B cell (primary cell): Measurements from ENCODE around the gene VIPAS39. TPM values are rescaled to one million over a fixed set of nuclear protein-coding genes. Genes with fewer than 3 reads are reported as not detected.

Experiments
- ATAC-seq: fragments of 200-7000 bp; cut with Tn5 transposase; one replicate; pipeline ENCODE4 v1.10.0; 2021; ENCODE audit warnings: low read depth, mild to moderate bottlenecking, moderate number of reproducible peaks, moderate library complexity
- CTCF ChIA-PET: fragments of 350-600 bp; sonication (Branson Sonifier 250); formaldehyde crosslinking; loops from one replicate; lab custom pipeline; 2021; ENCODE audit warnings: antibody characterized with exemption, inconsistent platforms; lab: Charles Lee
- POLR2A ChIA-PET: fragments of 350-600 bp; sonication (Branson Sonifier 250); formaldehyde crosslinking; loops from one replicate; lab custom pipeline; 2021; ENCODE audit warnings: antibody characterized with exemption; lab: Charles Lee
- DNase-seq: peaks from one replicate; pipeline ENCODE4 v3.0.0; 2013
- H2AFZ ChIP-seq: 2 replicates; pipeline ENCODE4 v1.6.1; 2012; ENCODE audit warnings: mild to moderate bottlenecking, low read depth, low read length; ENCODE audit not compliant: insufficient read depth, poor library complexity, severe bottlenecking
- H3K27ac ChIP-seq, 2 donors: 1 replicate in 1 of 2; 2 replicates in 1 of 2; pipeline ENCODE4 v1.5.1; 2012 to 2013; ENCODE audit warnings: low read length in 2 of 2, mild to moderate bottlenecking in 2 of 2, moderate library complexity in 1 of 2
- H3K27me3 ChIP-seq, 4 experiments: fragments of 200-600 bp in 1 of 4; sonication (generic) in 1 of 4; replicated peaks in 1 of 4; 1 replicate in 2 of 4; 2 replicates in 2 of 4; pipeline versions ENCODE4 v1.6.1 to v1.7.0; 2013 to 2016; ENCODE audit warnings: low read length in 3 of 4, mild to moderate bottlenecking in 2 of 4, mixed read lengths in 1 of 4, moderate library complexity in 1 of 4; ENCODE audit not compliant: insufficient read depth in 4 of 4, control insufficient read depth in 3 of 4; ENCODE audit errors: control extremely low read depth in 1 of 4
- H3K36me3 ChIP-seq, 2 experiments: replicated peaks in 1 of 2; 1 replicate in 1 of 2; 2 replicates in 1 of 2; pipeline versions ENCODE4 v1.6.1 to v1.7.1; 2013; ENCODE audit warnings: low read length in 1 of 2; ENCODE audit not compliant: insufficient read depth in 2 of 2, control insufficient read depth in 1 of 2; ENCODE audit errors: control extremely low read depth in 1 of 2, extremely low read depth in 1 of 2
- H3K4me1 ChIP-seq, 2 donors: fragments of 200-600 bp in 1 of 2; sonication (generic) in 1 of 2; 1 replicate in 1 of 2; 2 replicates in 1 of 2; pipeline versions ENCODE4 v1.5.1 to v1.6.1; 2013 to 2017; ENCODE audit warnings: low read length in 2 of 2; ENCODE audit not compliant: control insufficient read depth in 2 of 2, insufficient read depth in 2 of 2
- H3K4me2 ChIP-seq: replicated peaks from 2 replicates; pipeline ENCODE3; 2012; ENCODE audit warnings: mild to moderate bottlenecking, low read depth, low read length; ENCODE audit not compliant: poor library complexity, severe bottlenecking
- H3K4me3 ChIP-seq, 5 experiments: fragments of 200-600 bp in 1 of 5; sonication (generic) in 1 of 5; 1 replicate in 3 of 5; 2 replicates in 2 of 5; pipeline versions ENCODE4 v1.5.1 to v1.7.0; 2011 to 2016; ENCODE audit warnings: low read length in 4 of 5, mild to moderate bottlenecking in 4 of 5, low read depth in 2 of 5, control low read depth in 1 of 5, moderate library complexity in 1 of 5; ENCODE audit not compliant: insufficient read depth in 1 of 5; ENCODE audit errors: control extremely low read depth in 1 of 5, extremely low read depth in 1 of 5
- H3K79me2 ChIP-seq: fragments of 200-600 bp; sonication (generic); one replicate; pipeline ENCODE4 v1.6.0; 2016; ENCODE audit warnings: low read length; ENCODE audit not compliant: control insufficient read depth, insufficient read depth
- H3K9ac ChIP-seq: fragments of 200-600 bp; sonication (generic); 2 replicates; pipeline ENCODE4 v1.6.1; 2017; ENCODE audit warnings: mild to moderate bottlenecking, low read length, moderate library complexity
- H3K9me3 ChIP-seq, 3 donors: one replicate each; pipeline versions ENCODE4 v1.6.1 to v1.7.1; 2013; ENCODE audit warnings: low read length in 2 of 3; ENCODE audit not compliant: control insufficient read depth in 2 of 3, insufficient read depth in 1 of 3; ENCODE audit errors: control extremely low read depth in 1 of 3
- H4K20me1 ChIP-seq: 2 replicates; pipeline ENCODE4 v1.6.0; 2012; ENCODE audit warnings: mild to moderate bottlenecking, low read length; ENCODE audit not compliant: insufficient read depth, control insufficient read depth, poor library complexity, severe bottlenecking
- H3K27ac Mint-ChIP-seq: one replicate; pipeline ENCODE4 v1.8.0; 2021; ENCODE audit warnings: mixed read lengths
- H3K27me3 Mint-ChIP-seq: one replicate; pipeline ENCODE4 v1.8.0; 2021; ENCODE audit warnings: mixed read lengths
- H3K4me1 Mint-ChIP-seq: one replicate; pipeline ENCODE4 v1.8.0; 2021; ENCODE audit warnings: mixed read lengths
- H3K4me3 Mint-ChIP-seq: one replicate; pipeline ENCODE4 v1.8.0; 2021; ENCODE audit warnings: mixed read lengths
- H3K9me3 Mint-ChIP-seq: one replicate; pipeline ENCODE4 v1.8.0; 2022; ENCODE audit warnings: mixed read lengths; ENCODE audit not compliant: insufficient read depth
- EZH2 ChIP-seq: IDR thresholded peaks from 2 replicates; pipeline ENCODE4 v1.6.1; 2012; ENCODE audit warnings: borderline replicate concordance, low read depth, mild to moderate bottlenecking, moderate library complexity, low read length; ENCODE audit not compliant: insufficient read depth, poor library complexity, severe bottlenecking
- WGBS: methylation state at CpG from one replicate; pipeline ENCODE4 v1.1.5; 2013; ENCODE audit warnings: missing lambda C conversion rate; ENCODE audit not compliant: insufficient coverage; 5-methylcytosine and 5-hydroxymethylcytosine counted together
- intact Hi-C: fragments of 100-400 bp; cut with micrococcal nuclease; formaldehyde crosslinking; loops from one replicate; pipeline ENCODE4 v1.10.0; 2022
- polyA plus RNA-seq: library from polyadenylated mRNA; depleted of rRNA; stranded (reverse); fragments of >200 nt; gene quantifications from 2 replicates; pipeline ENCODE4 v1.2.3, GENCODE V29; 2012
- total RNA-seq, 2 donors: library from RNA; stranded (reverse); fragments of 120-200 nt in 1 of 2; gene quantifications; 1 replicate in 1 of 2; 2 replicates in 1 of 2; pipeline versions ENCODE4 v1.2.3 to v1.2.4, GENCODE V29; 2013 to 2022
- TF ChIP-seq, protein P1 (sequence below): fragments of 200-600 bp; IDR thresholded peaks from one replicate; pipeline ENCODE4 v1.8.0; 2022; ENCODE audit warnings: antibody characterized with exemption, mild to moderate bottlenecking

The VIPAS39 gene
- total and polyA plus RNA-seq, 2 donors (not counting 1 experiment from before 2014, with no cell fraction given), result 17.4 to 25.9 TPM

DNA sequence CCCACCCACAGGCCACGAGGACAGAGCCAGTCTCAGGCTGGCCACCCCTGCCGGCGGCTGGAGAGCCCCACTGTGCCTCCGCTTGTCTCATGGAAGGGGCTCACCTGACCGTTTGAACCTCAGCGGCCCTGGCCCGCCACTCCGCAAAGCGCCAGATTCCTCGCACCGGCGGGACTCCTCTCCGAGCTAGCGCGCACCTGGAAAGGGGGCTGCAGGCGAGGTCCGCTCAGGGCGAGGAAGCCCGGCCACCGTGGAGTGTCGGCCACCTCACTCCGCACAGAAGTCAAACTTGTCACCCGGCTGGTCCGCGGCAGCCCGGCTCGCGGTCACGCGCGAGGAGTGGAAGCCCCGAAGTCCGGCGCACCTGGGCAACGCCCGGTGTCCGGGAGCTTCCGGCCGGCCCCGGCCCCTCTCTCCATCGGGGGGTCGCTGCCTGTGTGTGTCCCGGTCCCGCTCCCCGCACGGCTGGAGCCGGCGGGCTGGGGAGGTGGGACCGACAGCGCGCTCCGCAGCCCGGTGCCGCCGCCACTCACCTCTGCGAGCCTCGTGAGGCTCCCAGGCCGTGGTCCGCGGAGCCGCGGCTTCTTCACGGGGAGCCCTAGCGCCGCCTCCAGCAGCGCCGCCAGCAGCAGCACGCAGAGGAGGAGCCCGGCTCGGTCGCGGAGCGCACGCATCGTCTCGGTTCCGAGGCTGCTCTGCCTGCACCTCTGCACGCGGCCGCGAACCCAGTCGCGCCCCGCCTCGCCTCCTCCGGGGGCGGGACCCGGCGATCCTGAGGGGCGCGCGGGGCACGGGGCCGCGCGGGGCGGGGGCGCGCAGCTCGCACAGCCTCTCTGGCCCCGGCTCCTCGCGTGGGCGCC lies 40.9 kb upstream of the VIPAS39 start, which contains the start of gene ISM2:
ISM2 (minus strand) TSS at position 697 of the 860 bp plus-strand sequence; CDS start at position 674, 23 bp downstream.
- Histone ChIP-seq H3K4me3 (peak within 1 kb of the TSS in 4 of 5 experiments; percentile 26 to 62 (median 52)), H3K4me1 (peaks cover 16 to 17% of the 10 kb centered on the region in 2 donors), H3K27ac (no peak within 1 kb of the TSS), H3K79me2 (no peaks in the 10 kb centered on the region), H3K27me3 (peaks cover 0 to 32% (median 11%) of the 10 kb centered on the region in 4 experiments), H2AFZ (peak within 1 kb of the TSS; percentile 70), H3K9ac (peak within 1 kb of the TSS; percentile 64), H3K4me2 (peak within 1 kb of the TSS; percentile 95), H3K9me3 (peaks cover 0 to 11% (median 1%) of the 10 kb centered on the region in 3 donors), H4K20me1 (no peaks in the 10 kb centered on the region), H3K36me3 (no peaks in the 10 kb centered on the region)
- POLR2A ChIA-PET, result no interaction called here
- intact Hi-C loops, result no loop called here
- peak; percentile 83 for ATAC-seq
- CTCF ChIA-PET, result interaction anchor here (1.7 kb wide), 1 partner anchor 183 kb away, joined by 3 read pairs; no protein-coding TSS in a partner anchor
- DNase-seq, result peak; percentile 65
- Mint-ChIP-seq H3K4me1 (peaks cover 17% of the 10 kb centered on the region), H3K27me3 (peaks cover 26% of the 10 kb centered on the region), H3K9me3 (peaks cover 3% of the 10 kb centered on the region), H3K4me3 (peak within 1 kb of the TSS; percentile 83), H3K27ac (no peak within 1 kb of the TSS)
- TF ChIP-seq, protein P1, sequence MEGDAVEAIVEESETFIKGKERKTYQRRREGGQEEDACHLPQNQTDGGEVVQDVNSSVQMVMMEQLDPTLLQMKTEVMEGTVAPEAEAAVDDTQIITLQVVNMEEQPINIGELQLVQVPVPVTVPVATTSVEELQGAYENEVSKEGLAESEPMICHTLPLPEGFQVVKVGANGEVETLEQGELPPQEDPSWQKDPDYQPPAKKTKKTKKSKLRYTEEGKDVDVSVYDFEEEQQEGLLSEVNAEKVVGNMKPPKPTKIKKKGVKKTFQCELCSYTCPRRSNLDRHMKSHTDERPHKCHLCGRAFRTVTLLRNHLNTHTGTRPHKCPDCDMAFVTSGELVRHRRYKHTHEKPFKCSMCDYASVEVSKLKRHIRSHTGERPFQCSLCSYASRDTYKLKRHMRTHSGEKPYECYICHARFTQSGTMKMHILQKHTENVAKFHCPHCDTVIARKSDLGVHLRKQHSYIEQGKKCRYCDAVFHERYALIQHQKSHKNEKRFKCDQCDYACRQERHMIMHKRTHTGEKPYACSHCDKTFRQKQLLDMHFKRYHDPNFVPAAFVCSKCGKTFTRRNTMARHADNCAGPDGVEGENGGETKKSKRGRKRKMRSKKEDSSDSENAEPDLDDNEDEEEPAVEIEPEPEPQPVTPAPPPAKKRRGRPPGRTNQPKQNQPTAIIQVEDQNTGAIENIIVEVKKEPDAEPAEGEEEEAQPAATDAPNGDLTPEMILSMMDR, result no peak
- WGBS, result 3% methylated on average over 104 of the region's 104 CpGs

DNA sequence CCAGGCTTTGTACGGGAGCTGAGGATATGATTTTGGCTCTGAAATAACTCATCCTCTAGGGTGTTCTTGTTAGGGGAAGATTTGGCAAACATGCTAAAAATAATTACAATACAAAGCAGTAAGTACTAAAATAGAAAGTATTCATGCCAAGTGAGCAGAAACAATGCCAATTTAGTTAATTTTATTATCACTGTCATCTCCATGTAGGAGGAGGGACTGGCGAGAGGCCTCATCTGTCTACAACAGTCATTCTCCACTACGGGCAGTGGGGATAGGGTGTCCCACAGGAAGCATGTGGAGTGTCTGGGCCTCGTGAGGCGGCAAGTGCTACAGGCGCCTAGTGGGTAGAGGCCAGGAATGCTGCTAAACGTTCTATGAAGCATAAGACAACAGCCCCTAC lies 37.9 kb upstream of the VIPAS39 start:
- DNase-seq (no peak), ATAC-seq (no peak)
- Mint-ChIP-seq H3K4me3 (no peak overlapping the region), H3K4me1 (peaks cover 16% of the 10 kb centered on the region), H3K27ac (no peak overlapping the region), H3K9me3 (no peaks in the 10 kb centered on the region), H3K27me3 (peaks cover 20% of the 10 kb centered on the region)
- WGBS, result no CpG with 5 or more reads among the region's 7 CpGs
- H3K4me1 ChIP-seq, result peaks cover 16 to 17% of the 10 kb centered on the region in 2 donors
- ChIA-PET POLR2A (no interaction called here), CTCF (no interaction called here)
- no peaks in the 10 kb centered on the region for H4K20me1 ChIP-seq
- no peak overlapping the region for H3K4me3 ChIP-seq
- no peak for TF ChIP-seq EZH2
- TF ChIP-seq, protein P1, result no peak
- no peaks in the 10 kb centered on the region for H3K79me2 ChIP-seq
- H3K36me3 ChIP-seq, result no peaks in the 10 kb centered on the region
- H3K27ac ChIP-seq, result no peak overlapping the region
- H3K9ac ChIP-seq, result no peak overlapping the region
- intact Hi-C loops, result no loop called here
- H3K9me3 ChIP-seq, result peaks cover 0 to 8% (median 0%) of the 10 kb centered on the region in 3 donors
- peaks cover 0 to 32% (median 10%) of the 10 kb centered on the region in 4 experiments for H3K27me3 ChIP-seq
- H3K4me2 ChIP-seq, result no peak overlapping the region
- no peak overlapping the region for H2AFZ ChIP-seq
